Suprapubic skin (tissue), 4 donors: ENCODE results near the gene CDKN2A. TPM values are rescaled to one million over a fixed set of nuclear protein-coding genes. Genes with fewer than 3 reads are reported as not detected.

Source experiments
- DNase-seq, 2 donors: peaks; one replicate each; pipeline ENCODE4 v3.0.0-alpha.2; 2019; ENCODE audit warnings: low spot score in 2 of 2
- H3K27ac ChIP-seq: fragments of 200-600 bp; sonication (generic); one replicate; pipeline ENCODE4 v1.5.1; 2019
- H3K27me3 ChIP-seq: fragments of 200-600 bp; sonication (generic); one replicate; pipeline ENCODE4 v1.5.1; 2019
- H3K36me3 ChIP-seq: fragments of 200-600 bp; sonication (generic); one replicate; pipeline ENCODE4 v1.5.1; 2019
- H3K4me1 ChIP-seq: fragments of 200-600 bp; sonication (generic); one replicate; pipeline ENCODE4 v1.5.1; 2019
- H3K4me3 ChIP-seq: fragments of 200-600 bp; sonication (generic); one replicate; pipeline ENCODE4 v1.5.1; 2019; ENCODE audit warnings: mild to moderate bottlenecking
- H3K9me3 ChIP-seq: fragments of 200-600 bp; sonication (generic); one replicate; pipeline ENCODE4 v1.5.1; 2019
- EP300 ChIP-seq: sonication (generic); formaldehyde crosslinking; IDR thresholded peaks from one replicate; pipeline ENCODE4 v1.6.1; 2017; ENCODE audit warnings: antibody characterized with exemption
- POLR2A ChIP-seq, 2 donors: fragments of 450-650 bp; IDR thresholded peaks; one replicate each; pipeline ENCODE4 v1.6.1; 2017; ENCODE audit warnings: antibody characterized with exemption in 2 of 2, mild to moderate bottlenecking in 2 of 2, moderate library complexity in 2 of 2
- POLR2AphosphoS5 ChIP-seq, 3 donors: sonication (generic); formaldehyde crosslinking; IDR thresholded peaks; one replicate each; pipeline ENCODE4 v1.6.1; 2017; ENCODE audit warnings: antibody characterized with exemption in 3 of 3
- WGBS: methylation state at CpG from one replicate; pipeline ENCODE4 v1.1.5; 2018; 5-methylcytosine and 5-hydroxymethylcytosine counted together
- total RNA-seq, 4 donors: library from RNA; depleted of rRNA; stranded (reverse); fragments of >200 nt; gene quantifications; one replicate each; pipeline ENCODE4 v1.1.0, GENCODE V29; 2016
- TF ChIP-seq, protein P1 (sequence below), 2 donors: fragments of 200-600 bp in 1 of 2; fragments of 450-650 bp in 1 of 2; sonication (generic) in 1 of 2; IDR thresholded peaks; one replicate each; pipeline ENCODE4 v1.5.1; 2016 to 2019; ENCODE audit warnings: antibody characterized with exemption in 2 of 2, mild to moderate bottlenecking in 1 of 2, moderate library complexity in 1 of 2

Gene CDKN2A
- total RNA-seq, 4 donors from 2014 or later = 2.0 to 3.4 TPM; not detected in 2

DNA sequence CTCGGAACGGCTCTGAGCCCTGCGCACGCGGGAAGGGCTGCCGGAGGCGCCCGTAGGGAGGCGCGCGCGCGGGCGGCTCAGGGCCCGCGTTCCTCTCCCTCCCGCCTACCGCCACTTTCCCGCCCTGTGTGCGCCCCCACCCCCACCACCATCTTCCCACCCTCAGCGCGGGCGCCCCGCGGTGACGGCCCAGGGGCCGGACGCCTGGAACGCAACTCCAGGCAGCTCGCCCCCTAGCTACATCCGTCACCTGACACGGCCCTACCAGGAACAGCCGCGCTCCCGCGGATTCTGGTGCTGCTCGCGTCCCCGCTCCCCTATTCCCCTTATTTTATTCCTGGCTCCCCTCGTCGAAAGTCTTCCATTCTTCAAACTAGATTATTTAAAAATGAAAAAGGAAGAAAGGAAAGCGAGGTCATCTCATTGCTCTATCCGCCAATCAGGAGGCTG, 389 bp upstream of the CDKN2A start, which contains the start of gene CDKN2B-AS1:
TSS of gene CDKN2B-AS1 (plus strand) at position 236 of the 450 bp plus-strand sequence.
- H3K4me1 ChIP-seq = peaks cover 10% of the 10 kb centered on the region
- peak within 1 kb of the TSS; percentile 76 for H3K4me3 ChIP-seq
- H3K27ac ChIP-seq = peak within 1 kb of the TSS; percentile 72
- peaks cover 41% of the 10 kb centered on the region for H3K27me3 ChIP-seq
- TF ChIP-seq POLR2A (IDR thresholded peaks at IDR 0.05) (no peak), EP300 (no peak), POLR2AphosphoS5 (IDR thresholded peaks at IDR 0.05) (no peak)
- TF ChIP-seq, protein P1, sequence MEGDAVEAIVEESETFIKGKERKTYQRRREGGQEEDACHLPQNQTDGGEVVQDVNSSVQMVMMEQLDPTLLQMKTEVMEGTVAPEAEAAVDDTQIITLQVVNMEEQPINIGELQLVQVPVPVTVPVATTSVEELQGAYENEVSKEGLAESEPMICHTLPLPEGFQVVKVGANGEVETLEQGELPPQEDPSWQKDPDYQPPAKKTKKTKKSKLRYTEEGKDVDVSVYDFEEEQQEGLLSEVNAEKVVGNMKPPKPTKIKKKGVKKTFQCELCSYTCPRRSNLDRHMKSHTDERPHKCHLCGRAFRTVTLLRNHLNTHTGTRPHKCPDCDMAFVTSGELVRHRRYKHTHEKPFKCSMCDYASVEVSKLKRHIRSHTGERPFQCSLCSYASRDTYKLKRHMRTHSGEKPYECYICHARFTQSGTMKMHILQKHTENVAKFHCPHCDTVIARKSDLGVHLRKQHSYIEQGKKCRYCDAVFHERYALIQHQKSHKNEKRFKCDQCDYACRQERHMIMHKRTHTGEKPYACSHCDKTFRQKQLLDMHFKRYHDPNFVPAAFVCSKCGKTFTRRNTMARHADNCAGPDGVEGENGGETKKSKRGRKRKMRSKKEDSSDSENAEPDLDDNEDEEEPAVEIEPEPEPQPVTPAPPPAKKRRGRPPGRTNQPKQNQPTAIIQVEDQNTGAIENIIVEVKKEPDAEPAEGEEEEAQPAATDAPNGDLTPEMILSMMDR (IDR thresholded peaks at IDR 0.05) = no peak
- no peak for DNase-seq
- no peaks in the 10 kb centered on the region for H3K36me3 ChIP-seq
- WGBS = 0% methylated on average over 14 of the region's 43 CpGs
- no peaks in the 10 kb centered on the region for H3K9me3 ChIP-seq

DNA sequence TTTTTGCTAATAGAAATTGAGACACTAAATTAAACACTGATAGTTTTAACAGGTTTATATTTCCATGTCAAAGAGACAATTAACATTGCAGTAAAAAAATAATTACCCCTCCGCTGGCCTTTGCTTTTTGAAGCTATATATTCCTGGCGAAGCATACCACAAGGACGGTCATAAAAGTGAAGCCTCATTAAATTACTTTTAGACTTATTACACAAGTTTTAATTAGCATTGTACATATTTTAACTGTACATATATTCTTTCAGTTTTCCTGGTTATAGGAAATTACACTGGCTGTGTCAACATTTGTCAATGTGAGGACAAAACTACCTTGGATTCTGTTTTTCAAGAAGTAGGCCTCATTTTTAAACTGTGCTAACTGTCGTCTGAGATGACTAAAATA, 1.2 kb downstream of the CDKN2A start:
- Histone ChIP-seq H3K27me3 (peaks cover 56% of the 10 kb centered on the region), H3K36me3 (no peaks in the 10 kb centered on the region), H3K4me3 (no peak overlapping the region), H3K27ac (no peak overlapping the region), H3K4me1 (peaks cover 10% of the 10 kb centered on the region), H3K9me3 (no peaks in the 10 kb centered on the region)
- TF ChIP-seq POLR2AphosphoS5 (IDR thresholded peaks at IDR 0.05) (no peak), EP300 (no peak), POLR2A (IDR thresholded peaks at IDR 0.05) (no peak)
- TF ChIP-seq, protein P1 (IDR thresholded peaks at IDR 0.05) = no peak
- DNase-seq = no peak
- 96% methylated on average over 4 of the region's 4 CpGs for WGBS

DNA sequence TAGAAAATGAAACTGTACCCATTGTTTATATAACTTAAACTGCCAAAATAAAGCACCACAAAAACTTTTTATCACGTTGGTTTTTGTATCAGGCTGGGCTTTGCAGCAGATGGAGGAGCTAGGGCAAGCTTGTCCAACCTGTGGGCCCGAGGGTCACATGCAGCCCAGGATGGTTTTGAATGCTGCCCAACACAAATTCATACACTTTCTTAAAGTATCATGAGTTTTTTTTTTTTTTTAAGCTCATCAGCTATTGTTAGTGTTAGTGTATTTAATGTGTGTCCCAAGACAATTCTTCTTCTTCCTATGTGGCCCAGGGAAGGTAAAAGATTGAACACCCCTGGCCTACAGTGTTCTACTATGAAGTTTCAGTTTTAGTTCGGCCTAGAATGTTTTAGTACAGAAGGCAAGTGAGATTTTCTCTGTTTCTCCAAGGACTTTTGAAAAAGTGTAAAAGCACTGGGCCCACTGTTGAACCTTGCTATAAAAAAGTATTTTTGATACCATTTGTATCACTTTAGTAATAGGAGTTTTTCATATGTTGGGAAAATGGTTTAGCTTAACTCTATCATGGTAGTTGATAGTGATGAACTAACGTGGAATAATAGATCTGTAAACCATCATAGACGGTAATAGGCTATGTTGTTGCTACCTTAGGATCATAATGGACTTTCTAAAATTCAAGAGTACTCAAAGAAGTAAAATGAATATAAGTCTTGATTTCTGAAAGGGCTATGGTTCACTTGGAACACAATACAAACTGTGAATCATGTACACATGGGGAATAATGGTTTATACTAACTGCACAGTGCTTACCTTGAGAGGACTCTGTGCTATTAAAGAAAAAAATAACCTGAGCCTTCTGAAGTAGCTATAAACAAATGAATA, 2.9 kb downstream of the CDKN2A start:
- Histone ChIP-seq H3K36me3 (no peaks in the 10 kb centered on the region), H3K9me3 (no peaks in the 10 kb centered on the region), H3K4me3 (no peak overlapping the region), H3K27me3 (peaks cover 71% of the 10 kb centered on the region), H3K4me1 (peaks cover 10% of the 10 kb centered on the region), H3K27ac (no peak overlapping the region)
- no peak for DNase-seq
- TF ChIP-seq POLR2A (IDR thresholded peaks at IDR 0.05) (no peak), EP300 (no peak), POLR2AphosphoS5 (IDR thresholded peaks at IDR 0.05) (no peak)
- TF ChIP-seq, protein P1 (IDR thresholded peaks at IDR 0.05) = no peak
- 90% methylated on average over 5 of the region's 5 CpGs for WGBS

DNA sequence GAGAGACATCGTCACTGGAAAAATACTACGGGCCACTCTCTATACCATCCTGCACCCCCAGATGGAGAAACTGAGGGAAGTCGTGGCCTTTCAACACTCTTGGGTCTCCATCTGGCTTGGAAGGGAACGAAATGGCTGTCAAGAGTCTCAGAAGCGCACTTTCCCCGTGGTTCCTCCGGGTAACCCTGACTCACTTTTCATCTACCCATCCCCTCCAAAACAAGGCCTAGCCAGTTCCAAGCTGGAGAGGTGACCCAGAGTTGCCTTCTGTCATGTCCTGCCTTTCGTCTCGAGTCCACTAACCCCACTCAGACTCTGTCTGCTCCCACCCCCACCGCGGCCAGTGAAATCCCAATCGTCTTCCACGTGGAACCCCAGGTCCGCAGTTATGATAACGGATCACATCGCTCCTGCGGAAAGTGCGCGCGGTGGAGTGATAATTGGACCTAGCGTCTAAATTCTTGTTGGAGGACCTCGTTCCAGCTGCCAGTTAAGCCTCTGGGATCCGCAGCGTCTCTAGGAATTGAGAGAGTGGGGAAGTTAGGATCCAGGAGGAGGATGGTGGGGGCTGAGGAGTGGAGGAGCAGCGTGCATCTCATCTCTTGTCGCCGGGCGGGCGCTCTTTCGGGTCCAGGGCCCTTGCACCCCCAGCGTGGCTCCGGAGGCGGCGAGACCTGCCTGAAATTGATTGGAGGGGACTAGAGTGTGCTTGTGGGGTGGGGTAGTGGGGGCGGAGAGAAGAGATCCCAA, 4.6 kb downstream of the CDKN2A start:
- no peak for DNase-seq
- no peak for TF ChIP-seq POLR2AphosphoS5 (IDR thresholded peaks at IDR 0.05)
- TF ChIP-seq POLR2A (IDR thresholded peaks at IDR 0.05) = no peak
- Histone ChIP-seq H3K27me3 (peaks cover 85% of the 10 kb centered on the region), H3K27ac (no peak overlapping the region), H3K36me3 (no peaks in the 10 kb centered on the region), H3K4me3 (no peak overlapping the region), H3K9me3 (no peaks in the 10 kb centered on the region), H3K4me1 (peaks cover 10% of the 10 kb centered on the region)
- WGBS = 26% methylated on average over 35 of the region's 35 CpGs

DNA sequence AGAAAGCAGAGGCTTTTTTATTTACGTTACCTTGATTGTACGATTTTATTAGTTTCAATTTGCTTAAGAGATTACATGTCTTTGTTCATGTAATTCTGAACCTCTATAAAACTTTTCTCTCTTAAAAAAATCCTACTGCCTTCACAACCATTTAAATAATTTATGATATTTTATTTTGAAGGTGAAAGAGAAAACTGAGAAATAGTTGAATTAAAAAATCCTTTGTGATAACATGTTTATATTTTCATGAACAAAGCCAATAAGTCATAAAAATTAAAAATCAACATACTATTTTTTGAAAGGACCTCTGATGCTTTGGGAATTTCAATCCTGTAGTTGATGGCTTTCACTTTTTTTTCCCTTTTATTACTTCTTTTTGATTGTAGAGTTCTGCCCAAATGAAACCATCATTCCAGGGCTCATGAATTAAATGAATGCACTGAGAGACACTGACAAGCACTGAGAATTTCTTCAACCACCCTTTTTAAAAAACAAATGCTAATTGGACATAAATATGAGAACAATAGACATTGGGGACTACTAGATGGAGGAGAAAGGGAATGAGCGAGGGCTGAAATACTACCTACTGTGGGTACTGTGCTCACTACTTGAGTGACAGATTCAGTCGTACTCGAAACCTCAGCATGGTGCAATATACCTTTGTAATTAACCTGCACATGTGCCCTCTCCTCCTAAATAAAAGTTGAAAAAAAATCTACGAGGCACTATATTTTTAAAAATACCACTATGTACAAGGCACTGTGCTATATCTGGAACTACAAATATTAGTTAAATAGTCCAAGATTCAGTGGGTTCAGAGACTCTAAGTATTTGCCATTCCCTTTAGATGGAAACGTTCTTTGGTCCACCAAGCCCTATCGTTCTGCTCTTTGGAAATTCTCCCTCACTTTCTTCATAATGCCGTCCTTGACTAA, 5.9 kb downstream of the CDKN2A start:
- WGBS = 48% methylated on average over 9 of the region's 9 CpGs
- no peaks in the 10 kb centered on the region for H3K9me3 ChIP-seq
- no peak overlapping the region for H3K27ac ChIP-seq
- no peaks in the 10 kb centered on the region for H3K36me3 ChIP-seq
- no peaks in the 10 kb centered on the region for H3K4me1 ChIP-seq
- no peak for TF ChIP-seq EP300
- TF ChIP-seq POLR2AphosphoS5 (IDR thresholded peaks at IDR 0.05) = no peak
- TF ChIP-seq, protein P1 (IDR thresholded peaks at IDR 0.05) = no peak
- no peak for TF ChIP-seq POLR2A (IDR thresholded peaks at IDR 0.05)
- DNase-seq = no peak
- H3K4me3 ChIP-seq = no peak overlapping the region
- peaks cover 87% of the 10 kb centered on the region for H3K27me3 ChIP-seq
